GM21619 (cell line): ENCODE measurements around the gene CCDC88B.

Source experiments
- ATAC-seq: cut with Tn5 transposase; IDR thresholded peaks from one replicate; pipeline ENCODE4 v1.9.1; 2021; ENCODE audit not compliant: unreplicated experiment

The CCDC88B gene

GRCh38 chr11:64342869-64343745 lies 3.1 kb downstream of the CCDC88B start:
- ATAC-seq: no peak

GRCh38 chr11:64343767-64344559 lies 4.0 kb downstream of the CCDC88B start:
- ATAC-seq: no peak

GRCh38 chr11:64344787-64345186 lies 4.8 kb downstream of the CCDC88B start:
- ATAC-seq: no peak

- ATAC-seq: no peak
These were observed 7.3 kb downstream of the CCDC88B start for GRCh38 chr11:64347193-64347867.

- ATAC-seq: no peak
These were observed 8.5 kb downstream of the CCDC88B start for GRCh38 chr11:64348383-64349024.

- no peak for ATAC-seq
These were observed 9.0 kb downstream of the CCDC88B start for GRCh38 chr11:64349025-64349387.

GRCh38 chr11:64349404-64349803 lies 9.4 kb downstream of the CCDC88B start:
- no peak for ATAC-seq

- ATAC-seq: no peak
These were observed 11.2 kb downstream of the CCDC88B start for GRCh38 chr11:64351136-64351631.

- ATAC-seq: no peak
These were observed 12.3 kb downstream of the CCDC88B start for GRCh38 chr11:64352099-64352994.

- ATAC-seq: no peak
These were observed 13.2 kb downstream of the CCDC88B start for GRCh38 chr11:64352995-64353714.

- no peak for ATAC-seq
These were observed 13.9 kb downstream of the CCDC88B start for GRCh38 chr11:64353715-64354506.

GRCh38 chr11:64355078-64355940 lies 15.3 kb downstream of the CCDC88B start:
- ATAC-seq: no peak

- no peak for ATAC-seq
These were observed 16.8 kb downstream of the CCDC88B start for GRCh38 chr11:64356498-64357411.

- ATAC-seq: no peak
These were observed 17.4 kb downstream of the CCDC88B start for GRCh38 chr11:64357446-64357845.

- ATAC-seq: no peak
These were observed 18.0 kb downstream of the CCDC88B start for GRCh38 chr11:64357904-64358535.

- no peak for ATAC-seq
These were observed 18.5 kb downstream of the CCDC88B start for GRCh38 chr11:64358536-64358906.
